ENCODE results near the gene MDC1. TPM values are rescaled to one million over a fixed set of nuclear protein-coding genes. Genes with fewer than 3 reads are reported as not detected.

The MDC1 gene
- total and polyA plus RNA-seq, 2 of the 13 experiments (the other 11 are each of a cell fraction or from before 2014, with no cell fraction given): 8.4 to 14.0 TPM

DNA sequence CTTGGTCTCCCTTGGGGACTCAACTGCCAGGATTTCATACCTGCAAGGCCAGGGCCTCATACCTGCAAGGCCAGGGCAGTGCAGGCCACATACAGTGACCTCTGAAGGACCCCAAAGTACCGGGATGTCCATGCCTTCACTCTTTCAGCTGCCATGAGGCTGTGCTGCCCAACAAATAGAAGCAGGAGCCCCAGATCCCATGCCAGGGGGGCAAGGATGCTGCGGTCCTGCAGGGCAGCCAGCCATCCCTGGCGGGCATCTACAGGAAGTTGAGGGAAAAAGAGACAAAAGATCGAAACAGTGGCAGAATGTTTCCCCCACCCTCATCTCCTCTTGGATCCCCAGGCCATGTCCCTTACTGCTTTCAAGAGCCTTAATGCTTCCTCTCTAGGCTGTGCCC lies 27.1 kb downstream of the MDC1 start:
- Histone ChIP-seq H4K20me1 (ENCODE audit: insufficient read depth, low read length) (no peaks in the 10 kb centered on the region), H3K4me3 (replicated peaks in 1 of 3; ENCODE audit: insufficient read depth in 1 of 3, low read depth in 2 of 3, low read length in 3 of 3) (peak overlapping the region; percentile 84 to 89 (median 87); a peak in 5 of 6 replicates), H2AFZ (ENCODE audit: low read length) (no peak overlapping the region), H3K4me2 (ENCODE audit: low read depth, low read length) (peak overlapping the region; percentile 83), H3K9ac (ENCODE audit: insufficient read depth, low read depth, low read length) (peak overlapping the region; percentile 54), H3K4me1 (ENCODE audit: insufficient read depth, low read length) (peaks cover 57% of the 10 kb centered on the region), H3K79me2 (ENCODE audit: insufficient read depth, low read length) (no peaks in the 10 kb centered on the region), H3K9me3 (ENCODE audit: low read length) (no peaks in the 10 kb centered on the region), H3K27me3 (ENCODE audit: control insufficient read depth in 1 of 2, insufficient read depth in 2 of 2, low read length in 2 of 2) (no peaks in the 10 kb centered on the region), H3K36me3 (replicated peaks in 1 of 2; ENCODE audit: control insufficient read depth in 1 of 2, insufficient read depth in 2 of 2, low read length in 2 of 2) (no peaks in the 10 kb centered on the region), H3K27ac (ENCODE audit: extremely low read length, insufficient read depth, low read length) (peak overlapping the region; percentile 44)
- DNase-seq (ENCODE audit: low spot score) (no peak), ATAC-seq (no peak), FAIRE-seq (no peak)
- intact Hi-C loops (cut with micrococcal nuclease; ENCODE audit: unreplicated experiment) (no loop called here), in situ Hi-C loops (cut with HindIII; ENCODE audit: extremely low pct_ligation_motif_present, low pct_unique_long_range_greater_than_20kb) (loop anchor here (25.0 kb wide), 1 partner anchor 397 kb away; no protein-coding TSS in a partner anchor)
- 63% methylated on average over 4 of the region's 4 CpGs for WGBS (ENCODE audit: low lambda C conversion rate)
- POLR2A ChIA-PET: interaction anchor here (1.4 to 3.4 kb wide), 12 partner anchors 11 to 194 kb away, joined by 4 to 50 read pairs (median 9); partner anchors contain the start of genes DDR1, DHX16, IER3 and MDC1
- CTCF ChIA-PET (ENCODE audit: low intra/inter-chr PET ratio, low total read pairs): no interaction called here
- TF ChIP-seq HNRNPL (IDR thresholded peaks at IDR 0.05; ENCODE audit: low read depth, low read length): no peak
- TF ChIP-seq ZNF333 (CRISPR knock-in tag; IDR thresholded peaks at IDR 0.05; ENCODE audit: borderline replicate concordance): no peak
- no peak for TF ChIP-seq ZKSCAN8 (CRISPR knock-in tag; IDR thresholded peaks at IDR 0.05; ENCODE audit: borderline replicate concordance)
- 0 out of 2 replicates have a peak, but pooled peaks have one; percentile 14 for TF ChIP-seq ZBTB42 (CRISPR knock-in tag; IDR thresholded peaks at IDR 0.05)
- no peak for TF ChIP-seq MZF1 (CRISPR knock-in tag; IDR thresholded peaks at IDR 0.05; ENCODE audit: borderline replicate concordance)
- TF ChIP-seq ZNF567 (CRISPR knock-in tag; IDR thresholded peaks at IDR 0.05; ENCODE audit: borderline replicate concordance): 0 out of 2 replicates have a peak, but pooled peaks have one; percentile 37
- TF ChIP-seq ZNF564 (CRISPR knock-in tag; IDR thresholded peaks at IDR 0.05): no peak
- TF ChIP-seq, protein P1, sequence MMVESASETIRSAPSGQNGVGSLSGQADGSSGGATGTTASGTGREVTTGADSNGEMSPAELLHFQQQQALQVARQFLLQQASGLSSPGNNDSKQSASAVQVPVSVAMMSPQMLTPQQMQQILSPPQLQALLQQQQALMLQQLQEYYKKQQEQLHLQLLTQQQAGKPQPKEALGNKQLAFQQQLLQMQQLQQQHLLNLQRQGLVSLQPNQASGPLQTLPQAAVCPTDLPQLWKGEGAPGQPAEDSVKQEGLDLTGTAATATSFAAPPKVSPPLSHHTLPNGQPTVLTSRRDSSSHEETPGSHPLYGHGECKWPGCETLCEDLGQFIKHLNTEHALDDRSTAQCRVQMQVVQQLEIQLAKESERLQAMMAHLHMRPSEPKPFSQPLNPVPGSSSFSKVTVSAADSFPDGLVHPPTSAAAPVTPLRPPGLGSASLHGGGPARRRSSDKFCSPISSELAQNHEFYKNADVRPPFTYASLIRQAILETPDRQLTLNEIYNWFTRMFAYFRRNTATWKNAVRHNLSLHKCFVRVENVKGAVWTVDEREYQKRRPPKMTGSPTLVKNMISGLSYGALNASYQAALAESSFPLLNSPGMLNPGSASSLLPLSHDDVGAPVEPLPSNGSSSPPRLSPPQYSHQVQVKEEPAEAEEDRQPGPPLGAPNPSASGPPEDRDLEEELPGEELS (CRISPR knock-in tag; IDR thresholded peaks at IDR 0.05): no peak
- TF ChIP-seq, protein P2, sequence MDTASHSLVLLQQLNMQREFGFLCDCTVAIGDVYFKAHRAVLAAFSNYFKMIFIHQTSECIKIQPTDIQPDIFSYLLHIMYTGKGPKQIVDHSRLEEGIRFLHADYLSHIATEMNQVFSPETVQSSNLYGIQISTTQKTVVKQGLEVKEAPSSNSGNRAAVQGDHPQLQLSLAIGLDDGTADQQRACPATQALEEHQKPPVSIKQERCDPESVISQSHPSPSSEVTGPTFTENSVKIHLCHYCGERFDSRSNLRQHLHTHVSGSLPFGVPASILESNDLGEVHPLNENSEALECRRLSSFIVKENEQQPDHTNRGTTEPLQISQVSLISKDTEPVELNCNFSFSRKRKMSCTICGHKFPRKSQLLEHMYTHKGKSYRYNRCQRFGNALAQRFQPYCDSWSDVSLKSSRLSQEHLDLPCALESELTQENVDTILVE (CRISPR knock-in tag; IDR thresholded peaks at IDR 0.05): no peak
- TF ChIP-seq NAIF1 (CRISPR knock-in tag; IDR thresholded peaks at IDR 0.05; ENCODE audit: borderline replicate concordance): no peak
- TF ChIP-seq FOXJ3 (CRISPR knock-in tag; IDR thresholded peaks at IDR 0.05; ENCODE audit: borderline replicate concordance): no peak
- TF ChIP-seq, protein P3, sequence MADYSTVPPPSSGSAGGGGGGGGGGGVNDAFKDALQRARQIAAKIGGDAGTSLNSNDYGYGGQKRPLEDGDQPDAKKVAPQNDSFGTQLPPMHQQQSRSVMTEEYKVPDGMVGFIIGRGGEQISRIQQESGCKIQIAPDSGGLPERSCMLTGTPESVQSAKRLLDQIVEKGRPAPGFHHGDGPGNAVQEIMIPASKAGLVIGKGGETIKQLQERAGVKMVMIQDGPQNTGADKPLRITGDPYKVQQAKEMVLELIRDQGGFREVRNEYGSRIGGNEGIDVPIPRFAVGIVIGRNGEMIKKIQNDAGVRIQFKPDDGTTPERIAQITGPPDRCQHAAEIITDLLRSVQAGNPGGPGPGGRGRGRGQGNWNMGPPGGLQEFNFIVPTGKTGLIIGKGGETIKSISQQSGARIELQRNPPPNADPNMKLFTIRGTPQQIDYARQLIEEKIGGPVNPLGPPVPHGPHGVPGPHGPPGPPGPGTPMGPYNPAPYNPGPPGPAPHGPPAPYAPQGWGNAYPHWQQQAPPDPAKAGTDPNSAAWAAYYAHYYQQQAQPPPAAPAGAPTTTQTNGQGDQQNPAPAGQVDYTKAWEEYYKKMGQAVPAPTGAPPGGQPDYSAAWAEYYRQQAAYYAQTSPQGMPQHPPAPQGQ (CRISPR knock-in tag; IDR thresholded peaks at IDR 0.05; ENCODE audit: borderline replicate concordance): 0 out of 2 replicates have a peak, but pooled peaks have one; percentile 55
- TF ChIP-seq KDM5B (CRISPR knock-in tag; IDR thresholded peaks at IDR 0.05; ENCODE audit: borderline replicate concordance): 0 out of 2 replicates have a peak, but pooled peaks have one; percentile 2
- TF ChIP-seq, protein P4, sequence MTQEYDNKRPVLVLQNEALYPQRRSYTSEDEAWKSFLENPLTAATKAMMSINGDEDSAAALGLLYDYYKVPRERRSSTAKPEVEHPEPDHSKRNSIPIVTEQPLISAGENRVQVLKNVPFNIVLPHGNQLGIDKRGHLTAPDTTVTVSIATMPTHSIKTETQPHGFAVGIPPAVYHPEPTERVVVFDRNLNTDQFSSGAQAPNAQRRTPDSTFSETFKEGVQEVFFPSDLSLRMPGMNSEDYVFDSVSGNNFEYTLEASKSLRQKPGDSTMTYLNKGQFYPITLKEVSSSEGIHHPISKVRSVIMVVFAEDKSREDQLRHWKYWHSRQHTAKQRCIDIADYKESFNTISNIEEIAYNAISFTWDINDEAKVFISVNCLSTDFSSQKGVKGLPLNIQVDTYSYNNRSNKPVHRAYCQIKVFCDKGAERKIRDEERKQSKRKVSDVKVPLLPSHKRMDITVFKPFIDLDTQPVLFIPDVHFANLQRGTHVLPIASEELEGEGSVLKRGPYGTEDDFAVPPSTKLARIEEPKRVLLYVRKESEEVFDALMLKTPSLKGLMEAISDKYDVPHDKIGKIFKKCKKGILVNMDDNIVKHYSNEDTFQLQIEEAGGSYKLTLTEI (CRISPR knock-in tag; conservative IDR thresholded peaks at IDR 0.05): no peak
- TF ChIP-seq, protein P5, sequence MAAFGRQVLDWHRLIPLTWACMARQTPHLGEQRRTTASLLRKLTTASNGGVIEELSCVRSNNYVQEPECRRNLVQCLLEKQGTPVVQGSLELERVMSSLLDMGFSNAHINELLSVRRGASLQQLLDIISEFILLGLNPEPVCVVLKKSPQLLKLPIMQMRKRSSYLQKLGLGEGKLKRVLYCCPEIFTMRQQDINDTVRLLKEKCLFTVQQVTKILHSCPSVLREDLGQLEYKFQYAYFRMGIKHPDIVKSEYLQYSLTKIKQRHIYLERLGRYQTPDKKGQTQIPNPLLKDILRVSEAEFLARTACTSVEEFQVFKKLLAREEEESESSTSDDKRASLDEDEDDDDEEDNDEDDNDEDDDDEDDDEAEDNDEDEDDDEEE (CRISPR knock-in tag; IDR thresholded peaks at IDR 0.05): no peak
- TF ChIP-seq ZNF160 (CRISPR knock-in tag; IDR thresholded peaks at IDR 0.05): no peak
- BruUV-seq (replicated peaks): no TSS peak

Data from HepG2 (cell line).